H1 (cell line): Measurements from ENCODE around the gene AAR2. TPM values are rescaled to one million over a fixed set of nuclear protein-coding genes. Genes with fewer than 3 reads are reported as not detected.
A peak's percentile ranks its signal among the peaks of the same experiment; 100 is the strongest.

Source experiments
- CBX8 ChIP-seq: fragments of 300-800, 300-1000 bp; sonication (generic); IDR thresholded peaks from 2 replicates; pipeline ENCODE4 v1.7.1; 2016; ENCODE audit warnings: low read depth, low read length, borderline replicate concordance
- CEBPB ChIP-seq: IDR thresholded peaks from 2 replicates; pipeline ENCODE4 v1.6.1; 2012; ENCODE audit warnings: low read depth, low read length
- CREB1 ChIP-seq: IDR thresholded peaks from 2 replicates; pipeline ENCODE4 v1.6.1; 2012; ENCODE audit warnings: inconsistent platforms
- CTBP2 ChIP-seq: IDR thresholded peaks from 2 replicates; pipeline ENCODE4 v1.7.0; 2011; ENCODE audit warnings: borderline replicate concordance, mild to moderate bottlenecking, moderate library complexity, mixed read lengths, low read length; ENCODE audit not compliant: insufficient read depth, insufficient read length
- EGR1 ChIP-seq: IDR thresholded peaks from 2 replicates; pipeline ENCODE4 v1.6.1; 2011; ENCODE audit warnings: low read depth, low read length, borderline replicate concordance
- EZH2 ChIP-seq: fragments of 200-600 bp; sonication (generic); IDR thresholded peaks from 2 replicates; pipeline ENCODE4 v1.7.1; 2012; ENCODE audit warnings: low read depth, mild to moderate bottlenecking, moderate library complexity, low read length, inconsistent platforms; ENCODE audit not compliant: severe bottlenecking
- FOSL1 ChIP-seq: IDR thresholded peaks from 2 replicates; pipeline ENCODE4 v1.6.1; 2011; ENCODE audit warnings: mild to moderate bottlenecking, low read depth, low read length, moderate library complexity; ENCODE audit not compliant: insufficient read depth
- GTF2F1 ChIP-seq: IDR thresholded peaks from 2 replicates; pipeline ENCODE4 v1.6.1; 2012; ENCODE audit warnings: low read depth, low read length, improper control_type of control experiment, borderline replicate concordance
- HDAC2 ChIP-seq, 2 experiments: fragments of 300-600 bp in 1 of 2; sonication (generic) in 1 of 2; IDR thresholded peaks; 2 replicates each; pipeline ENCODE4 v1.6.1; 2011 to 2012; ENCODE audit warnings: low read depth in 2 of 2, low read length in 2 of 2, mild to moderate bottlenecking in 2 of 2, moderate library complexity in 2 of 2, borderline replicate concordance in 1 of 2, inconsistent platforms in 1 of 2
- HDAC6 ChIP-seq: IDR thresholded peaks from one replicate; pipeline ENCODE4 v1.7.1; 2012; ENCODE audit warnings: low read depth, mild to moderate bottlenecking, inconsistent platforms, low read length, moderate library complexity
- JUN ChIP-seq: IDR thresholded peaks from 2 replicates; pipeline ENCODE4 v1.6.1; 2011; ENCODE audit warnings: low read depth, mild to moderate bottlenecking, improper control_type of control experiment, low read length
- KDM1A ChIP-seq: fragments of 200-600, 300-600 bp; sonication (generic); IDR thresholded peaks from 2 replicates; pipeline ENCODE4 v1.7.1; 2016; ENCODE audit warnings: mild to moderate bottlenecking, low read length, borderline replicate concordance
- KDM4A ChIP-seq: IDR thresholded peaks from one replicate; pipeline ENCODE4 v1.7.1; 2012; ENCODE audit warnings: low read depth, mild to moderate bottlenecking, moderate library complexity, low read length, inconsistent platforms; ENCODE audit not compliant: severe bottlenecking
- MAFK ChIP-seq: IDR thresholded peaks from 2 replicates; pipeline ENCODE4 v1.6.1; 2012; ENCODE audit warnings: low read depth, mild to moderate bottlenecking, improper control_type of control experiment, low read length
- MAX ChIP-seq: IDR thresholded peaks from 2 replicates; pipeline ENCODE4 v1.6.1; 2012; ENCODE audit warnings: inconsistent platforms
- POLR2A ChIP-seq, 2 experiments: IDR thresholded peaks; 1 replicate in 1 of 2; 2 replicates in 1 of 2; pipeline ENCODE4 v1.6.1; 2011; ENCODE audit warnings: low read depth in 2 of 2, low read length in 2 of 2, mild to moderate bottlenecking in 2 of 2; ENCODE audit errors: control extremely low read depth in 1 of 2
- RAD21 ChIP-seq, 2 experiments: IDR thresholded peaks in 1 of 2; conservative IDR thresholded peaks in 1 of 2; 2 replicates each; pipeline ENCODE4 v1.6.1; 2011; ENCODE audit warnings: low read depth in 2 of 2, low read length in 2 of 2, improper control_type of control experiment in 1 of 2, inconsistent platforms in 1 of 2, mild to moderate bottlenecking in 1 of 2, moderate library complexity in 1 of 2
- RFX5 ChIP-seq: IDR thresholded peaks from 2 replicates; pipeline ENCODE4 v1.6.1; 2011; ENCODE audit warnings: low read depth, low read length, improper control_type of control experiment, borderline replicate concordance
- RXRA ChIP-seq: IDR thresholded peaks from 2 replicates; pipeline ENCODE4 v1.6.1; 2011; ENCODE audit warnings: low read depth, mild to moderate bottlenecking, low read length, moderate library complexity; ENCODE audit not compliant: insufficient read depth
- SP1 ChIP-seq: IDR thresholded peaks from 2 replicates; pipeline ENCODE4 v1.6.1; 2011; ENCODE audit warnings: low read depth, low read length
- SP2 ChIP-seq: IDR thresholded peaks from 2 replicates; pipeline ENCODE4 v1.6.1; 2012; ENCODE audit warnings: mild to moderate bottlenecking, low read length, inconsistent platforms
- SUZ12 ChIP-seq: fragments of 200-600 bp; sonication (generic); IDR thresholded peaks from 2 replicates; pipeline ENCODE4 v1.6.1; 2012; ENCODE audit warnings: mild to moderate bottlenecking, inconsistent platforms, low read length, moderate library complexity, mixed read lengths
- TBP ChIP-seq: IDR thresholded peaks from 2 replicates; pipeline ENCODE4 v1.6.1; 2011; ENCODE audit warnings: low read depth, low read length, improper control_type of control experiment
- YY1 ChIP-seq: IDR thresholded peaks from 2 replicates; pipeline ENCODE4 v1.6.1; 2011; ENCODE audit warnings: low read depth, mild to moderate bottlenecking, low read length
- polyA plus RNA-seq, 7 experiments: library from polyadenylated mRNA; depleted of rRNA in 3 of 7; stranded (reverse) in 5 of 7; unstranded in 2 of 7; fragments of >200 nt in 5 of 7; fragments of 200-250 nt in 2 of 7; gene quantifications; 1 replicate in 5 of 7; 2 replicates in 1 of 7; 4 replicates in 1 of 7; pipeline versions ENCODE4 v1.2.1 to v1.2.3, GENCODE V29; 2011 to 2013; ENCODE audit warnings: missing spikeins in 2 of 7, mixed read lengths in 2 of 7
- total RNA-seq: library from RNA; stranded (reverse); fragmentation: NEBNext Ultra II Directional; extraction: Animal tissue kit (Norgen Biotek cat#: 25700); gene quantifications from 2 replicates; pipeline ENCODE4 v1.2.1, GENCODE V29; 2021

The AAR2 gene
- total and polyA plus RNA-seq, 2 of the 8 experiments (the other 6 are each of a cell fraction or from before 2014, with no cell fraction given): 25.5 to 36.1 TPM

GRCh38 chr20:36305602-36306551 lies 69.6 kb downstream of the AAR2 start, which contains the start of gene DLGAP4 (continued):
- TF ChIP-seq RXRA (no peak), SUZ12 (no peak), FOSL1 (no peak), YY1 (no peak), GTF2F1 (no peak), CREB1 (no peak), HDAC6 (no peak), SP1 (no peak), MAFK (no peak), TBP (no peak), SP2 (no peak), RFX5 (no peak), KDM1A (peak; percentile 98), MAX (no peak), CBX8 (no peak), EGR1 (peak; percentile 81; the same call in 1 of the 2 replicates), RAD21 (IDR thresholded peaks at IDR 0.05 in 1 of 2, conservative IDR thresholded peaks at IDR 0.05 in 1 of 2; ENCODE audit: low read depth in 2 of 2, low read length in 2 of 2) (peak; percentile 35 to 50), JUN (no peak), CTBP2 (no peak), EZH2 (no peak), HDAC2 (IDR thresholded peaks at IDR 0.05; ENCODE audit: borderline replicate concordance in 1 of 2, low read depth in 2 of 2, low read length in 2 of 2) (peak; percentile 26 to 97; a peak in 2 of 4 replicates), POLR2A (IDR thresholded peaks at IDR 0.05; ENCODE audit: control extremely low read depth in 1 of 2, low read depth in 2 of 2, low read length in 2 of 2) (no peak), KDM4A (no peak), CEBPB (no peak)
